ENCODE results near the gene SUSD4.

GRCh38 chr1:223405507-223405906, 41.5 kb upstream of the SUSD4 start:
- TF ChIP-seq, protein P1, sequence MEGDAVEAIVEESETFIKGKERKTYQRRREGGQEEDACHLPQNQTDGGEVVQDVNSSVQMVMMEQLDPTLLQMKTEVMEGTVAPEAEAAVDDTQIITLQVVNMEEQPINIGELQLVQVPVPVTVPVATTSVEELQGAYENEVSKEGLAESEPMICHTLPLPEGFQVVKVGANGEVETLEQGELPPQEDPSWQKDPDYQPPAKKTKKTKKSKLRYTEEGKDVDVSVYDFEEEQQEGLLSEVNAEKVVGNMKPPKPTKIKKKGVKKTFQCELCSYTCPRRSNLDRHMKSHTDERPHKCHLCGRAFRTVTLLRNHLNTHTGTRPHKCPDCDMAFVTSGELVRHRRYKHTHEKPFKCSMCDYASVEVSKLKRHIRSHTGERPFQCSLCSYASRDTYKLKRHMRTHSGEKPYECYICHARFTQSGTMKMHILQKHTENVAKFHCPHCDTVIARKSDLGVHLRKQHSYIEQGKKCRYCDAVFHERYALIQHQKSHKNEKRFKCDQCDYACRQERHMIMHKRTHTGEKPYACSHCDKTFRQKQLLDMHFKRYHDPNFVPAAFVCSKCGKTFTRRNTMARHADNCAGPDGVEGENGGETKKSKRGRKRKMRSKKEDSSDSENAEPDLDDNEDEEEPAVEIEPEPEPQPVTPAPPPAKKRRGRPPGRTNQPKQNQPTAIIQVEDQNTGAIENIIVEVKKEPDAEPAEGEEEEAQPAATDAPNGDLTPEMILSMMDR (IDR thresholded peaks at IDR 0.05), result no peak
- TF ChIP-seq POLR2A (IDR thresholded peaks at IDR 0.05), result no peak

Data from uterus (tissue), 2 donors.